Activated T-cell treated with anti-CD3 and anti-CD28 coated beads for 24 hours (primary cell): ENCODE data around the gene DHDH.

Source experiments
- DNase-seq: peaks from one replicate; pipeline ENCODE4 v3.0.0-alpha.2; 2020; ENCODE audit warnings: low read depth

DHDH gene

GRCh38 chr19:48950830-48951519 is 17.5 kb downstream of the DHDH start:
- DNase-seq, result no peak

DNA sequence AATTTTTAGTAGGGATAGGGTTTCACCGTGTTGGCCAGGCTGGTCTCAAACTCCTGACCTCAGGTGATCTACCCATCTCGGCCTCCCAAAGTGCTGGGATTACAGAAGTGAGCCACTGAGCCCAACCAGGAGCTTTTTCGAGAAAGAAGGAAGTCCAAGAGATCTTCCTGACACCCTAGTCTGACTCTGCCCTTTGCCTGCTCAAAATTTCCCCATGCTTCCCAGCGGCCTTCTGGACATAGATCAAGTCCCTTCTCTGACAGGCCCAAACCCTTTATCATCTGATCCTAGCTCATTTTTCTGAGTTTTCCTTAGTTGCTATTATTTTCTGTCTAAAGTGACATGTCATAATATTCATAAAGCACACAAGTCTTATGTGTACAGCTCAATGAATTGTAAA is 19.6 kb downstream of the DHDH start:
- DNase-seq, result no peak

DNA sequence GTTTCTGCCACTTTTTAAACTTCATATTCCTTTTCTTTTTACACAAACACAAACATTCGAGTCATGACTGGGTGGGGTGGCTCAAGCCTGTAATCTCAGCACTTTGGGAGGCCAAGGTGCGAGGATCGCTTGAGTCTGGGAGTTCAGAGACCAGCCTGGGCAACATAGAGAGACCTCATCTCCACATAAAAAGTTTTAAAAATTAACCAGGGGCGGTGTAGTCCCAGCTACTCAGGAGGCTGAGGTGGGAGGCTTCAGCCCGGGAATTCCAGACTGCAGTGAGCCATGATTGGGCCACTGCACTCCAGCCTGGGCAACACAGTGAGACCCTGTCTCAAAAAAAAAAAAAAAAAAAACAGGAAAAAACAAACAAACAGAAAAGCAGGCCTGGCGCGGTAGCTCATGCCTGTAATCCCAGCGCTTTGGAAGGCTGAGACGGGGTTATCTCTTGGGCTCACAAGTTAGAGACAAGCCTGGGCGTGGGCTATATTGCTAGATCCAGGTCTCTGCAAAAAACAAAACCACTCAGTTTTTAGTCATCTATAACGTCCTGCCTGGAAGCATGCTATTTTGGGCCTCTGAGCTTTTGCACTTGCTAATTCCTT is 20.6 kb downstream of the DHDH start:
- DNase-seq, result no peak

DNA sequence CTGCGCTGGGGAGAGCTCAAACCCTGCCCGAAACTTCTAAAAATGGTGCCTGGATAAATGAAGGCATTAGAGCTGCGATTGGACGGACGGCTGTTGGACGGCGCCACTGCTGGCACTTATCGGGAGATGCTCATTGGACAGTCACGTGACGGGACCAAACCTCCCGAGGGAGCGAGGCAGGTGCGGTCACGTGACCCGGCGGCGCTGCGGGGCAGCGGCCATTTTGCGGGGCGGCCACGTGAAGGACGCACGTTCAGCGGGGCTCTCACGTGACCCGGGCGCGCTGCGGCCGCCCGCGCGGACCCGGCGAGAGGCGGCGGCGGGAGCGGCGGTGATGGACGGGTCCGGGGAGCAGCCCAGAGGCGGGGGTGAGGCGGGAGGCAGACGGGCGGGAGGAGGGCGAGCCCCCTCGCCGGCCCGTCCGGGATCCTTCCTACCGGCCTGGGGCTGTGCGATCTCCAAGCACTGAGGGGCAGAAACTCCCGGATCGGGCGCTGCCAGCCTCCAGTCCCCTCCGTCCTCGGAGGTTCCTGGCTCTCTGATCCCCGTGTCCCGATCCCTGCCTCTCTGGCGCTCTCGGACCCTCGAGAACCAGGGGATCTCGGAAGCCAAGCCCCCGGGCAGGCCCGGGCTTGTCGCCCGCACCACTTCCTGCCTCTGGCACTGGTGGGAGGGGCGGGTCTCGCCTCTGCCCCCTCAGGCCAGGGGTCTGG is 21.3 kb downstream of the DHDH start, which contains the start of gene BAX:
TSS of gene BAX (plus strand) at position 281 of the 713 bp plus-strand sequence. CDS start at position 335, 54 bp downstream.
- peak; percentile 95 for DNase-seq

DNA sequence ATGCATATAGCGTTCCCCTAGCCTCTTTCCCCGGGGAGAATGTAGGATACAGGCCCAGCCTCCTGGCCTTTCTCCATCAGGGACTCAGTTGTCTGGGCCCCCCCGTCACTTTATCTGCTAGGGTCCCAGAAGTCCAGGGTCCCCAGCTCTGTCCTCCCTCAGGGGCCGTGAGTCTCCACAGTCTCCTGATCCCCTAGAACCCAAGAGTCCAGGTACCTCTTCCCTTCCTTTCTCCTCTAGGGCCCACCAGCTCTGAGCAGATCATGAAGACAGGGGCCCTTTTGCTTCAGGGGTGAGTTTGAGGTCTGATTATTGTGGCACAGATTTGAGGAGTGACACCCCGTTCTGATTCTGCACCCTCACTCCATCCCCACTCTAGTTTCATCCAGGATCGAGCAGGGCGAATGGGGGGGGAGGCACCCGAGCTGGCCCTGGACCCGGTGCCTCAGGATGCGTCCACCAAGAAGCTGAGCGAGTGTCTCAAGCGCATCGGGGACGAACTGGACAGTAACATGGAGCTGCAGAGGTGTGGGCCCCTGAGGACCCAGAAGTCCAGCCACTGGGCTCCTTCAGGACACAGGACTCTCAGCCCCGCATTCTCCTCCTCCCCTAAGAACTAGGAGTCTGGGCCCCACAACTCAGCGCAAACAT is 21.9 kb downstream of the DHDH start:
- DNase-seq, result no peak

DNA sequence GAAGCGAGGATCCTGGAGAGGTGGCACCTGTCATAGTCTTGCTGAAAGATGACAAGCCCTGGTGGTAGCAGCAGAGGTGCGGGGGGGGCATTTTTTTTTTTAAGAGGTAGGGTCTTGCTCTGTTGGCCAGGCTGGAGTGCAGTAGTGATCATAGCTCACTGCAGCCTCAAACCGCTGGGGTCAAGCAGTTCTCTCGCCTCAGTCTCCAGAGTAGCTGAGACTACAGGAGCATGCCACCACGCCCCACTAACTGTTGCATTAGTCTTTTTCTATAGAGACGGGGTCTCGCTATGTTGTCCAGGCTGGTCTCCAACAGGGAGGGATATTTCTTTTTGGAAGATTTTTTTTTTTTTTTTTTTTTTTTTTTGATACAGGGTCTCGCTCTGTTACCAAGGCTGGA is 24.5 kb downstream of the DHDH start:
- DNase-seq, result no peak

- no peak for DNase-seq
These were observed 26.1 kb downstream of the DHDH start for GRCh38 chr19:48959341-48960239.

GRCh38 chr19:48961051-48961649 is 27.7 kb downstream of the DHDH start:
- DNase-seq, result no peak

GRCh38 chr19:48961673-48962028 is 28.2 kb downstream of the DHDH start:
- no peak for DNase-seq

GRCh38 chr19:48962029-48962848 is 28.7 kb downstream of the DHDH start:
- DNase-seq, result no peak

- no peak for DNase-seq
These were observed 29.3 kb downstream of the DHDH start for GRCh38 chr19:48962849-48963165.

DNA sequence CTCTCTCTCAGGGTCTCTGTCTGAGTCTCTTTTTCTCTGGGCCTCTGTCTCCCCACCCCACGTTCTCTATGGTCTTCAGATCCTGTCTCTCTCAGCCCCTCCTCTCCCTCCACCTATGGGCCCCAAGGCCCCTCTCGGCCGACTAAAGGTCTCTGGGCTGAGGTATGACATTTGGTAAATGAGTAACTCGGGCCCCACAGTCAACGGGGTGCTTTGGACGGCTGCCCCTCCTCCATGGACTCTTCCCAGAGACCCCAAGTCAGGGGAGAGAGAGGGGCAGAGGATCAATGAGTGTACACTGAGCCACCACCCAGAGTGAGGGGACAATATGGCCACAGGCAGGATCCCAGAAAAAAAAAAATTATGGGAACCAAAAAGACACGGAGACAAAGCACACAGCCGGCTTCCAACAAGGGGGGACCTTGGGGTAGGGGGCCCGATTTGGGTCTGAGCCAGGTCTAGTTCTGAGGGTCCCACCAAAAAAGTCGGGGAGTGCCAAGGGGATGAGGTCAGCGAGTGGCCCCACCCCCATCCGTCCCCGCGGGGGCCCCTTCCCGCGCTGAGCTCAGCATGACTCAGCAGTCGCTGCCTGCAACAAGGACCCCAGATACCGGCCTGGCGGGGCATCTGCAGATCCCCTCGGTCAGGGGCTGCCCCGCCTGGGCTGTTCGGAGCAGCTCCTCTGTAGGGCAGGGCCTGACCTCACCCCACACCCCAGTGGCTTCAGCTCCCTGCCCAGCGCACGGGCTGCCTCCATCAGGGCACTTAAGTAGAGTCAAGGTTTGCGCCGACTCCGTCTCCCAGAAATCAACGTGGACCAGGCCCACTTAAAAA is 30.1 kb downstream of the DHDH start:
- peak; percentile 60 for DNase-seq

DNA sequence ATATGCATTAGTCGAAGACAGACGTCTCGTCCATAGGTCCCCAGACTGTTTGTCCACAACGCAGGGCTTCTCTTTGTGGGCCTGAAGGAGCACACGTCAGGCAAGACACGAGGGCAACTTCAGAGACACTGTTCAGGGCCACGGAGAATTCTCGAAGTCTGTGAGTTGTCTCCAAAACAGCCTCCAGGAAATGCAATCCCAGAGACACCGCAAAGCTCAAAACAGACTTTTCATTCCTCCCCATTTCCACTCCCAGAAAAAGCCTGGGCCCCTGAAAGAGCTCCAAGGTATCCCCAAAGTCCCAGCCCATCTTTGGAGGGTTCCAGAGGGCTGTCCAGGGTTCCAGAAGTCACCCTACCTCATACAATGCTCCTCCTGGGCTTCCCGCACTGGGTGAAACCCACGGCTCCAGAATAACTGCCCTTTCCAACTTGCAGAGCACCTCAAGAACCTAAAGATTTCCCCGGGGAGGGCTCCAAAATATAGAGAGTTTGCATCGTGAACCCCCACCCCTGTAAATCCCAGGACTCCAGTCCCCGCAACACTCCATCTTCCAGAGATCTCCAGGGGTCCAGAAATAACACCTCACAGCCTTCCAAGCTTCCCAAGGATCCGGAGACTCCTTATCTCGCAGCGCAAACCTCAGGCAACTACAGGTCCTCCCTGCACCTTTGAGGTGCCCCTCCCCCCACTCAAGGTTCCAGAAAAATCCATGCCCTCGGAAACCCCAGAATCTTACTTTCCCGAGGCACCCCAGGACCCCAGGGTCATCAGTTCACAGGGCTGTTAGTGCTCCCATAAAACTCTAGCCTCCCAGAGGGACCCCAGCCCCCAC is 30.9 kb downstream of the DHDH start:
- no peak for DNase-seq

DNA sequence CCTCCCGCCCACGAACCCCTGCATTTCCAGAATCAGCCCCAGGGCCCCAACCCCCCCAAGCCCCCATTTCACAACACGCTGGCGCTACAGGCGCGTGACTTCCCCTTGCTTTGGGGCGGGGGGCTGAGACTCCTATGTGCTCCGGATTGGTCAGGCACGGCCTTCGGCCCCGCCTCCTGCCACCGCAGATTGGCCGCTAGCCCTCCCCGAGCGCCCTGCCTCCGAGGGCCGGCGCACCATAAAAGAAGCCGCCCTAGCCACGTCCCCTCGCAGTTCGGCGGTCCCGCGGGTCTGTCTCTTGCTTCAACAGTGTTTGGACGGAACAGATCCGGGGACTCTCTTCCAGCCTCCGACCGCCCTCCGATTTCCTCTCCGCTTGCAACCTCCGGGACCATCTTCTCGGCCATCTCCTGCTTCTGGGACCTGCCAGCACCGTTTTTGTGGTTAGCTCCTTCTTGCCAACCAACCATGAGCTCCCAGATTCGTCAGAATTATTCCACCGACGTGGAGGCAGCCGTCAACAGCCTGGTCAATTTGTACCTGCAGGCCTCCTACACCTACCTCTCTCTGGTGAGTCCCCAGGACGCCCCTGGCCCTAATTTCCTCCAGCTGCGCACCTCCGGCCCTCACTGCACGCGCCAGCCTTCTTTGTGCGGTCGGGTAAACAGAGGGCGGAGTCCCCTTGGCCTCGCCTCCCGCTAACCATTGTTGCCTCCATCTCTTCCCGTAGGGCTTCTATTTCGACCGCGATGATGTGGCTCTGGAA is 31.7 kb downstream of the DHDH start, which contains the start of gene FTL:
TSS of gene FTL (plus strand) at position 270 of the 766 bp plus-strand sequence. CDS start at position 469, 199 bp downstream.
- peak; percentile 87 for DNase-seq

- peak; percentile 85 for DNase-seq
These were observed 32.5 kb downstream of the DHDH start for GRCh38 chr19:48965806-48966540.

GRCh38 chr19:48966541-48967345 is 33.2 kb downstream of the DHDH start:
- no peak for DNase-seq
